Tibial nerve (tissue), 3 donors: ENCODE results near the gene PTPN14.

Source experiments
- EP300 ChIP-seq, 2 donors: sonication (generic); formaldehyde crosslinking; IDR thresholded peaks; one replicate each; pipeline ENCODE4 v1.6.1; 2017; ENCODE audit warnings: antibody characterized with exemption in 2 of 2, mild to moderate bottlenecking in 1 of 2
- POLR2A ChIP-seq, 2 donors: fragments of 450-650 bp; IDR thresholded peaks; one replicate each; pipeline ENCODE4 v1.6.1; 2017; ENCODE audit warnings: antibody characterized with exemption in 2 of 2, mild to moderate bottlenecking in 2 of 2, moderate library complexity in 2 of 2

DNA sequence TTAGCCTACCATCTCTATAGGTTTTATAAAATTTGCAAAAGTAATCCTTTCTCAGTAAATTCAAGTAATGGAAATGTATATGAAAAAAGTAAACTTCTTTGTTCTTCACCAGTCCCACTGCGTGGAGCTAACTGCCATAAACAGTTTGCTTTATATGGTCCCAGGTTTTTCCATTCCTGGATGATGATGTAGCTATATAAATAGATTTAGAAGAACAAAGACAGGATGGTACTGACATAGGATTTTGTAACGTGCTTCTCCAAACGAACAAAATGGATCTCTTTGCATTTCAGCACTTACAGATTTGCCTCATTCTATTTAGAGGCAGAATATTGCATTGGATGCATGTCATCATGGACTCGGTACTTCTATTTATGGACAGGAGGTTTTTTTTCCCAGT lies 213.2 kb downstream of the PTPN14 start:
- TF ChIP-seq POLR2A (IDR thresholded peaks at IDR 0.05) (no peak), EP300 (IDR thresholded peaks at IDR 0.05) (no peak)
